HK-2 (cell line): ENCODE data around the gene MYBPC1.
"Not testable (repeated sequence)": the region's sequence is repeated elsewhere in the genome, so short reads cannot be mapped to it uniquely, and the experiment has no call there.

ENCODE experiments used
- DNase-seq: peaks from one replicate; pipeline ENCODE4 v3.0.0-alpha.2; 2018; ENCODE audit not compliant: unreplicated experiment

The MYBPC1 gene

DNA sequence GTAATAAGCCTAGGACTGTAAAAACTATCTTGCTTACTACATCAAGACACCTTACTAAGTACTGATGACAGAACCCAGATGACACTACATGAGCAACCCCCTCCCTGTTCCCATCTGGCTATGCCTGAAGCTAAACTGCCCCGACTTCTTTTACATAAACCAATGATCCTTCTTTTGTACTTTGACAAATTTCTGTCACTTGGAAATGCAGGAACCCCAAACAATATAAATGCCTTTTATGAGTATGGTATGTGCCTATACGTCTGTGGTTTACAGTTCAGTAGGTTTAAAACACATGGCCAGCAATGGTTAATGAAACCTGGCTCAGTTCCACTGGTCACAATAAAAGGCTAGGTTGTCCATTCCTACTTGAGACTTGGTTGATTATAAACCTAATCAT lies 138.4 kb downstream of the MYBPC1 start:
- DNase-seq, result no peak

DNA sequence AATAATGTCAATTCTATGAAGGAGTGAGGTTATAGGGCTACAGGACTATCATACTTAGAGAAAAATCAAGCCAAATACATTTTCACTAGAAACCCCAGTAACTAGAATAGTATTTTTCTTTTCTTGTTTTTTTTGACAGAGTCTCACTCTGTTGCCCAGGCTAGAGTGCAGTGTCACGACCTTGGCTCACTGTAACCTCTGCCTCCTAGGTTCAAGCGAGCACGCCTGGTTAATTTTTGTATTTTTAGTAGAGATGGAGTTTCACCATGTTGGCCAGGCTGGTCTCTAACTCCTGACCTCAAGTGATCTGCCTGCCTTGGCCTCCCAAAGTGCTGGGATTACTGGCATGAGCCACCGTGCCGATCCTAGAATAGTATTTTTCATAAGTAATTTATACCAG lies 139.7 kb downstream of the MYBPC1 start:
- DNase-seq, result not testable (repeated sequence)
